AG08395 (cell line): ENCODE results near the gene SNX9.
"Not testable (repeated sequence)": the region's sequence is repeated elsewhere in the genome, so short reads cannot be mapped to it uniquely, and the experiment has no call there.

Experiments used
- DNase-seq: peaks from one replicate; pipeline ENCODE4 v3.0.0; 2012; ENCODE audit warnings: mixed read lengths, low spot score

Gene SNX9

GRCh38 chr6:157831424-157832249 is 8.6 kb downstream of the SNX9 start:
- DNase-seq, result no peak

DNA sequence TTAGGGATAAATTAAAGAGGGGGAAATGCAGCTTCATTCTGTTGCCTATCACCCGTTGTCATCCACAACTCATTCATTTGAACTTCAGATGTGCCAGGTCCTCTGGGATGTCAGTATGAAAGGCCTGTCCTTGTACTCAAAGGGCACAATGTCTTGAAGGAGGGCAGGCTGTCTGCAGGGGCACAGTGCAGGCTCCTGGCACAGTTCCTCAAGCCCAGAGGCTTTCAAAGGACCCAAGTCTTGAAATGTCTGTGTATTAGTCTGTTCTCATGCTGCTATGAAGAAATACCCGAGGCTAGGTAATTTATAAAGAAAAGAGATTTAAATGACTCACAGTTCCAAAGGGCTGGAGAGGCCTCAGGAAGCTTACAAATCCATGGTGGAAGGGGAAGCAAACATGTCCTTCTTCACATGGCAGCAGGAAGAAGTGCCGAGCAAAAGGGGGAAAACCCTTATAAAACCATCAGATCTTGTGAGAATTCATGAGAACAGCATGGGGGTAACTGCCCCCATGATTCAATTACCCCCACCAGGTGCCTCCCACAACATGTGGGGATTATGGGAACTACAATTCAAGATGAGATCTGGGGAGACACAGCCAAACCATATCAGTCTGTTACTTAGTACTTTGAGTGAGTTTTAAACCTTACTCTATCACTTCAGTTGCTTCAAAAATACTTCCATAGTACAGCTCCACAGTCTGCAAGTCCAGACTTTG is 9.4 kb downstream of the SNX9 start:
- DNase-seq, result no peak

DNA sequence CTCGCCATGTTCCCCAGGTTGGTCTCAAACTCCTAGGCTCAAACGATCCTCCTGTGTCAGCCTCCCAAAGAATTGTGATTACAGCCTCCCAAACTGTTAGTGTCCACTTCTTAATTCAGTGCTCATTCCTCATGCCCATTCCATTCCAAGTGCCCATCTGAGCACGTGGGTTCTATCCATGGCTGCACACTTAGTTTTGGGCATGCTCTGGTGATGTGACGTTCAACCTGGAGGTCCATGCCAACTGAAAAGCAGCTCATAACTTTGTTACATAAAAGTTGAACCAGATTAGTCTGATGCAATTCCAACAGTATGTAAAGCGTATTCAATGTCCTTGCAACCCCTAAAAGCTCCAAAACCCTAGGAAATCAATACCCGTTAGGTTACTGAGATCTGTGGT is 11.5 kb downstream of the SNX9 start:
- no peak for DNase-seq

DNA sequence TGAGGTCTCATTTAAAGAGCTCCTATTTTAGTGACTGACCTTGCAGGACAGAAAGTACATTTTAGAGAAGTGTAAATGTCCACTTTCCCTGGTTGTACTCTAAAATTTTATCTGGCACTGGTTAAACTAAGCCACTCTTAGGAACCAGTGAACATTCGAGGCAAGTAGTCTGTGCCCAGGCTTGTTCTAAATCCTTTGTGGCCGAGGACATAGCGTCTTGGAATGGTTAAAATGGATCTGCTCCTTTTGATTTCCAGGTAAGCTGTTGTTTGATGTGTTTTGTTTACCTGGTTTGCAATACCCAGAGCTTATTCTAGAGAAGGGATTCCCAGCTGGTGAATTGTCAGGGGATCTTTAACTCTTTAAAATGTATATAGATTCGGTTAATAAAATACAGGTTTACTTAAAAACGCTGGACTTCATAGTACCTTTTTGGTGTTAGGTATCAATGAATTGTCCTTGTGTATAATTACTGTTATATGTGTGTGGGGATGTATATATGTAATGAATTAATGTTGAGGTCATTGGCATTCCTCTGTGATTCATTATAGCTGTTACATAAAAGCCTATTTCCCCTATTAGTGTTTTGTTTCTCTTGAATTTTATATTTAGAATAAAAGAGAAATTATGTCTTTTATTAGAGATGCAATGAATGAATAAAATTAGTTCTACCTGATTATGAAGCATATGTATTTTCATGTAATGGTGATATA is 15.8 kb downstream of the SNX9 start:
- DNase-seq, result no peak

GRCh38 chr6:157839606-157840005 is 16.6 kb downstream of the SNX9 start:
- no peak for DNase-seq

- no peak for DNase-seq
Measured at GRCh38 chr6:157840261-157840660, 17.2 kb downstream of the SNX9 start.

GRCh38 chr6:157840776-157841175 is 17.7 kb downstream of the SNX9 start:
- DNase-seq, result peak; percentile 21

- no peak for DNase-seq
Measured at GRCh38 chr6:157841211-157841840, 18.3 kb downstream of the SNX9 start.

GRCh38 chr6:157842212-157842611 is 19.2 kb downstream of the SNX9 start:
- DNase-seq, result no peak

DNA sequence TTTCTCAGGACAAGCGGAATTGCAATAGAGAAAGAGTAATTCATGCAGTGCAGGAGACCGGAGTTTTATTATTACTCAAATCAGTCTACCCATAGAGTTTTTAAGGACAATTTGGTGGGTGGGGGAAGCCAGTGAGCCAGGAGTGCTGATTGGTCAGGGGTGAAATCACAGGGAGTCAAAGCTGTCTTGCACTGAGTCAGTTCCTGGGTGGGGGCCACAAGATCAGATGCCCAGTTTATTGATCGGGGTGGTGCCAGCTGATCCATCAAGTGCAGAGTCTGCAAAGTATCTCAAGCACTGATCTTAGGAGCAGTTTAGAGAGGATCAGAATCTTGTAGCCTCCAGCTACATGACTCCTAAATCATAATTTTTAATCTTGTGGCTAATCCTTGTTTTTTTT is 21.1 kb downstream of the SNX9 start:
- DNase-seq, result not testable (repeated sequence)

- DNase-seq, result no peak
Measured at GRCh38 chr6:157845493-157846259, 22.6 kb downstream of the SNX9 start.

GRCh38 chr6:157847846-157848245 is 24.8 kb downstream of the SNX9 start:
- no peak for DNase-seq

GRCh38 chr6:157848693-157849092 is 25.6 kb downstream of the SNX9 start:
- no peak for DNase-seq

DNA sequence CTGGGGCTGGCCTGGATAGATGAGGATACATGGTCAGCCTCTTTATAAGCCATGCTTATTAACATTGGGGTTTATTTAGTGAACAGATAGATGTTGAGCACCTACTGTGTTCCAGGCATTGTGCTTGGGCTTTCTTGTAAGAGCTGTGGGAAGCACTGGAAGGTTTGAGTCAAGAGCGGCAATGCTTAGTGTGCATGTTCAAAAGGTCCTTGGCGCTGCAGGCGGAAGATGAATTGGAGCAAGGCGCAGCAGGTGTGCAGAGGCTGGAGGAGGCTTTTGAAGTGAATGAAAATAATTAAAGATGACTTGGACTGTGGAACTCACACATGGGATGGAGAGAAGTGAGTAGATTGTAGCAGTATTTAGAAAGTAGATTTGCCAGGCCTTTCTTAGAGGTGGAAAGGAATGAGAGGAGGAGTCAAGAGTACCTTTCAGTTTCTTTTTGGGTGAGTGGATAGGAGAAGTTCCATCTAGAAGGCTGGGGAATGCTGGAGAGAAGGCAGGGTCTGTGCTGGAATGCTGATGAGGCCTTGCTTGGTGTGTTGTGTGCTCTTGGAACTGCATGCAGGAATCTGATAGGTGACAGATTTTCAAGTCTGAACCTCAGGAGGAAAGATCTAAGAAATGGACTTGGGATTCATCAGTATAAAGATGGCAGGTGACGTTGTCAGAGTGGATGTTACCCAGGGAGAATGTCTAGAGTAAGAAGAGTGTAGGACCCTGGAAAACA is 26.4 kb downstream of the SNX9 start:
- no peak for DNase-seq

- no peak for DNase-seq
Measured at GRCh38 chr6:157850030-157850429, 27.0 kb downstream of the SNX9 start.

- DNase-seq, result no peak
Measured at GRCh38 chr6:157853018-157853805, 30.2 kb downstream of the SNX9 start.

DNA sequence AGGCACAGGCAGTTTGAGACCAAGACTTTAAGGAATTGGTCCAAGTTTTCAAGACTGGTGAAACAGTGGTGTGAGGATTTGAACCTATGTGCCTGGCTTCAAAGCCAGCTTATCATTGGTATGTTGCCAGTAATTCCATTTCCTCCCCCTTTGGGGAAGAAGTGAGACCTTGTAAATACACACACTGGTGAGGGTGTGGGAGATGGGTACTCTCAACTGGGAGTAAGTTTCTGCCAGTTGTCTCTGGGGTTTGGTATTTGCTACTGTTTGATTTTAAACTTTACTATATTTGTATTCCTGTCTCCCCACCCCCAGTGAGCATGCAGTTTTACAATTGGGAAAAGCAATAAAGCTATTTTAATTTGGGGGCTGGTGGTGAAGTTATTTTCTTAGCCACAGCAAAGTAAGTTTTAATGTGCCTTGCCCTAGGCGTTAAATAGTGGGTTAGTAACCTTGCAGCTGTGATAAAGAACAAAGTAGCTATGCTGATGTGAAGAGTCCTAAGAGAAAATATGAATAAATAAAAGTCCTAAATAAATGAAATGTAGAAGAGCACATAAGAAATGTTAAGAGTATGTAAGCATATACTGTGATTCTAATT is 31.0 kb downstream of the SNX9 start:
- DNase-seq, result no peak

GRCh38 chr6:157855325-157855724 is 32.3 kb downstream of the SNX9 start:
- no peak for DNase-seq

DNA sequence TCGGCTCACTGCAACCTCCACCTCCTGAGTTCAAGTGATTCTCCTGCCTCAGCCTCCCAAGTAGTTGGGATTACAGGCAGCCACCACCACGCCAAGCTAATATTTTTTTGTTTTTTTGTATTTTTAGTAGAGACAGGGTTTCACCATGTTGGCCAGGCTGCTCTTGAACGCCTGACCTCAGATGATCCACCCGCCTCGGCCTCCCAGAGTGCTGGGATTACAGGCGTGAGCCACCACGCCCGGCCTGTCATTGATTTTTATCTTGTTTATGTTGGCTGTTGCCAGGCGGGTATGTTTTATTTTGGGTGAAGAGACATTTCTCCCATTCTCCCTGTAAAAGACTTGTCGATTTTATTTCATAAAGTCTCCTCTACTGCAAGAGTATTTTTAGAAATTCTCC is 32.8 kb downstream of the SNX9 start:
- not testable (repeated sequence) for DNase-seq

DNA sequence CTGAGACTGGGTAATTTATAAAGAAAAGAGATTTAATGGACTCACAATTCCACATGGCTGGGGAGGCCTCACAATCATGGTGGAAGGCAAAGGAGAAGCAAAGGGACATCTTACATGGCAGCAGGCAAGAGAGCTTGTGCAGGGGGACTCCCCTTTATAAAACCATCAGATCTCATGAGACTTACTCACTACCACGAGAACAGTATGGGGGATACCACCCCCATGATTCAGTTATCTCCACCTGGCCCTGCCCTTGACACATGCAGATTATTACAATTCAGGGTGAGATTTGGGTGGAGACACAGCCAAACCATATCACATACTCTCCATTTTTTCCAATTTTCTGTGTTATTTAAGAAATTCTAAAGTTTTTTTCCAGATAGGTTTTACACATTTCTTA is 35.6 kb downstream of the SNX9 start:
- not testable (repeated sequence) for DNase-seq
